Thyroid gland (tissue), 4 donors: ENCODE measurements around the gene CCR7. TPM values are rescaled to one million over a fixed set of nuclear protein-coding genes. Genes with fewer than 3 reads are reported as not detected.
A peak's percentile ranks its signal among the peaks of the same experiment; 100 is the strongest.

Experiments
- DNase-seq, 2 donors: peaks; one replicate each; pipeline ENCODE4 v3.0.0-alpha.2; 2019
- H3K27ac ChIP-seq, 3 donors: fragments of 200-600 bp; sonication (generic); 1 replicate in 2 of 3; 2 replicates in 1 of 3; pipeline ENCODE4 v1.5.1; 2016 to 2019; ENCODE audit warnings: mild to moderate bottlenecking in 1 of 3, moderate library complexity in 1 of 3
- H3K27me3 ChIP-seq: fragments of 200-600 bp; sonication (generic); one replicate; pipeline ENCODE4 v1.5.1; 2019
- H3K36me3 ChIP-seq, 2 donors: fragments of 200-600 bp; sonication (generic); one replicate each; pipeline ENCODE4 v1.5.1; 2016 to 2019
- H3K4me1 ChIP-seq, 2 donors: fragments of 200-600 bp; sonication (generic); one replicate each; pipeline ENCODE4 v1.5.1; 2017 to 2019
- H3K4me3 ChIP-seq, 3 donors: fragments of 200-600 bp; sonication (generic); replicated peaks in 1 of 3; 1 replicate in 2 of 3; 2 replicates in 1 of 3; pipeline ENCODE4 v1.5.1; 2016; ENCODE audit warnings: mild to moderate bottlenecking in 1 of 3
- H3K9me3 ChIP-seq: fragments of 200-600 bp; sonication (generic); one replicate; pipeline ENCODE4 v1.5.1; 2017
- CTCF ChIP-seq, 6 experiments: fragments of 200-600 bp in 3 of 6; fragments of 450-650 bp in 3 of 6; sonication (generic) in 3 of 6; IDR thresholded peaks; one replicate each; pipeline ENCODE4 v1.5.1; 2016 to 2019; ENCODE audit warnings: antibody characterized with exemption in 6 of 6, mild to moderate bottlenecking in 2 of 6, inconsistent platforms in 1 of 6, moderate library complexity in 1 of 6
- POLR2A ChIP-seq, 2 donors: fragments of 450-650 bp; IDR thresholded peaks; one replicate each; pipeline ENCODE4 v1.6.1; 2017; ENCODE audit warnings: antibody characterized with exemption in 2 of 2, mild to moderate bottlenecking in 2 of 2, moderate library complexity in 1 of 2
- whole genome bisulfite sequencing, 2 donors: methylation state at CpG; one replicate each; pipeline ENCODE4 v1.1.5; 2017; 5-methylcytosine and 5-hydroxymethylcytosine counted together
- intact Hi-C: fragments of 100-400 bp; cut with DNase I; formaldehyde crosslinking; loops from one replicate; pipeline ENCODE4 v1.15.1; 2023
- total RNA-seq, 4 donors: library from RNA; depleted of rRNA; stranded (reverse); fragments of >200 nt; gene quantifications; one replicate each; pipeline ENCODE4 v1.2.3, GENCODE V29; 2016

CCR7 gene
- total RNA-seq, 4 donors from 2014 or later: 0.27 to 1.6 (median 0.93) TPM; not detected in 1

GRCh38 chr17:40517981-40518380 lies 47.3 kb downstream of the CCR7 start:
- no peaks in the 10 kb centered on the region for H3K36me3 ChIP-seq
- WGBS, 2 donors: 94 to 99% methylated on average over 4 of the region's 4 CpGs
- H3K4me3 ChIP-seq: no peak overlapping the region
- peak overlapping the region in 1 of 3 donors; percentile 52 for H3K27ac ChIP-seq
- H3K27me3 ChIP-seq: no peaks in the 10 kb centered on the region
- peaks cover 2 to 24% of the 10 kb centered on the region in 2 donors for H3K4me1 ChIP-seq
- no peak for TF ChIP-seq POLR2A (IDR thresholded peaks at IDR 0.05)
- TF ChIP-seq CTCF (IDR thresholded peaks at IDR 0.05): no peak
- no peak for DNase-seq
- H3K9me3 ChIP-seq: no peaks in the 10 kb centered on the region
- intact Hi-C loops: no loop called here

- intact Hi-C loops: no loop called here
- DNase-seq: peak in 1 of 2 donors; percentile 0
- H3K4me3 ChIP-seq: no peak overlapping the region
- H3K36me3 ChIP-seq: no peaks in the 10 kb centered on the region
- no peak overlapping the region for H3K27ac ChIP-seq
- peaks cover 0 to 25% of the 10 kb centered on the region in 2 donors for H3K4me1 ChIP-seq
- WGBS, 2 donors: 90 to 91% methylated on average over 2 of the region's 2 CpGs
- TF ChIP-seq CTCF (IDR thresholded peaks at IDR 0.05): no peak
- no peak for TF ChIP-seq POLR2A (IDR thresholded peaks at IDR 0.05)
- H3K27me3 ChIP-seq: no peaks in the 10 kb centered on the region
- H3K9me3 ChIP-seq: no peaks in the 10 kb centered on the region
Measured at GRCh38 chr17:40517286-40517662, 48.0 kb downstream of the CCR7 start.

GRCh38 chr17:40516581-40517285 lies 48.5 kb downstream of the CCR7 start:
- Histone ChIP-seq H3K27ac (no peak overlapping the region), H3K27me3 (no peaks in the 10 kb centered on the region), H3K4me1 (peaks cover 0 to 29% of the 10 kb centered on the region in 2 donors), H3K4me3 (no peak overlapping the region), H3K36me3 (no peaks in the 10 kb centered on the region), H3K9me3 (no peaks in the 10 kb centered on the region)
- intact Hi-C loops: no loop called here
- no peak for TF ChIP-seq POLR2A (IDR thresholded peaks at IDR 0.05)
- TF ChIP-seq CTCF (IDR thresholded peaks at IDR 0.05): no peak
- DNase-seq: peak in 1 of 2 donors; percentile 2
- WGBS, 2 donors: 62 to 68% methylated on average over 3 of the region's 3 CpGs

GRCh38 chr17:40515491-40516041 lies 49.7 kb downstream of the CCR7 start:
- Histone ChIP-seq H3K9me3 (no peaks in the 10 kb centered on the region), H3K27me3 (no peaks in the 10 kb centered on the region), H3K4me3 (no peak overlapping the region), H3K27ac (no peak overlapping the region), H3K36me3 (no peaks in the 10 kb centered on the region), H3K4me1 (peaks cover 3 to 30% of the 10 kb centered on the region in 2 donors)
- no peak for TF ChIP-seq POLR2A (IDR thresholded peaks at IDR 0.05)
- TF ChIP-seq CTCF (IDR thresholded peaks at IDR 0.05): no peak
- intact Hi-C loops: no loop called here
- WGBS, 2 donors: 61 to 72% methylated on average over 11 of the region's 11 CpGs
- peak; percentile 30 to 38 for DNase-seq

GRCh38 chr17:40515011-40515410 lies 50.3 kb downstream of the CCR7 start:
- Histone ChIP-seq H3K4me1 (peaks cover 8 to 35% of the 10 kb centered on the region in 2 donors), H3K4me3 (no peak overlapping the region), H3K9me3 (no peaks in the 10 kb centered on the region), H3K36me3 (no peaks in the 10 kb centered on the region), H3K27me3 (no peaks in the 10 kb centered on the region), H3K27ac (no peak overlapping the region)
- 88 to 94% methylated on average over 4 of the region's 4 CpGs for WGBS, 2 donors
- TF ChIP-seq POLR2A (IDR thresholded peaks at IDR 0.05) (no peak), CTCF (IDR thresholded peaks at IDR 0.05) (no peak)
- no peak for DNase-seq
- intact Hi-C loops: no loop called here
